ENCODE measurements around the gene CLEC4E.

DNA sequence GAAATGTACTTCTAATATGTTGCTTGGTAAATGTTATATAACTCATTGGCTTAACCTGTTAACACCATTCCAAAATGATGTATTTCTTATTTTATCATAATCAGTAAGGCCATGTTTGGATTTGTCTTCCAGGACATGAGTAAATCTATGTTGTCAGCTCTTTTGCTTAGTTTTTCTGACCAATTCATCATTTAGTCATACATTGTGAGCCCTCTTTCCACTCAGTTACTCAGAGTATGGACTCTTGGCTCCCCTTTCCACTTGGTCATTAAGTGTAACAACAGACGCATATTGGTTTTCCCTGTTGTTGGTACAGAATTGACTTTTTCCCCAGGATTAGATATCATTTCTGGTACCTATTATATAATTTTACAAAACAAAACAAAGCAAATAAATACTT lies 36.4 kb downstream of the CLEC4E start:
- TF ChIP-seq GATA2 (IDR thresholded peaks at IDR 0.05; ENCODE audit: low read depth, low read length) (no peak), GATA3 (IDR thresholded peaks at IDR 0.05; ENCODE audit: low read depth, low read length) (no peak)
